Measurements from ENCODE around the gene SMIM9.

DNA sequence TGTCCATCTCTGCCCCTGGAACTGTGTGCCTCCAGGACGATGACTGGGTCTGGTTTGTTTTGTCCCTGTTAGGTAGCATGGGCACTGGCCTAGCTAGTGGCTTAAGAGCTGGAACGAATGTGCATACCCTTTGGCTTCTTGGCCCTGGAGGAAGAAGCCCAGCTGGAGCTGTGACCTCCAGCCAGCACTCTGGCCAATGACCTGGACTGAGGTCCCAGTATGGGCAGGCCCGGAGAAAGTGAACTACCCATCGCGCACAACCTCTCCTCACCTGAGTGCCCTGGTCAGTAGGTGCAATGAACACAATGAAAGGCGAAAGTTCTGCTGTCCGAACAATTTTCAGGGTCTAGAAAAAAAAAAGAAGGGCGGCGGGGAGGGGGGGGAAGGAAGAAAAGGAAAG, 53.5 kb downstream of the SMIM9 start:
- TF ChIP-seq, protein P1, sequence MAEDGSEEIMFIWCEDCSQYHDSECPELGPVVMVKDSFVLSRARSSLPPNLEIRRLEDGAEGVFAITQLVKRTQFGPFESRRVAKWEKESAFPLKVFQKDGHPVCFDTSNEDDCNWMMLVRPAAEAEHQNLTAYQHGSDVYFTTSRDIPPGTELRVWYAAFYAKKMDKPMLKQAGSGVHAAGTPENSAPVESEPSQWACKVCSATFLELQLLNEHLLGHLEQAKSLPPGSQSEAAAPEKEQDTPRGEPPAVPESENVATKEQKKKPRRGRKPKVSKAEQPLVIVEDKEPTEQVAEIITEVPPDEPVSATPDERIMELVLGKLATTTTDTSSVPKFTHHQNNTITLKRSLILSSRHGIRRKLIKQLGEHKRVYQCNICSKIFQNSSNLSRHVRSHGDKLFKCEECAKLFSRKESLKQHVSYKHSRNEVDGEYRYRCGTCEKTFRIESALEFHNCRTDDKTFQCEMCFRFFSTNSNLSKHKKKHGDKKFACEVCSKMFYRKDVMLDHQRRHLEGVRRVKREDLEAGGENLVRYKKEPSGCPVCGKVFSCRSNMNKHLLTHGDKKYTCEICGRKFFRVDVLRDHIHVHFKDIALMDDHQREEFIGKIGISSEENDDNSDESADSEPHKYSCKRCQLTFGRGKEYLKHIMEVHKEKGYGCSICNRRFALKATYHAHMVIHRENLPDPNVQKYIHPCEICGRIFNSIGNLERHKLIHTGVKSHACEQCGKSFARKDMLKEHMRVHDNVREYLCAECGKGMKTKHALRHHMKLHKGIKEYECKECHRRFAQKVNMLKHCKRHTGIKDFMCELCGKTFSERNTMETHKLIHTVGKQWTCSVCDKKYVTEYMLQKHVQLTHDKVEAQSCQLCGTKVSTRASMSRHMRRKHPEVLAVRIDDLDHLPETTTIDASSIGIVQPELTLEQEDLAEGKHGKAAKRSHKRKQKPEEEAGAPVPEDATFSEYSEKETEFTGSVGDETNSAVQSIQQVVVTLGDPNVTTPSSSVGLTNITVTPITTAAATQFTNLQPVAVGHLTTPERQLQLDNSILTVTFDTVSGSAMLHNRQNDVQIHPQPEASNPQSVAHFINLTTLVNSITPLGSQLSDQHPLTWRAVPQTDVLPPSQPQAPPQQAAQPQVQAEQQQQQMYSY (CRISPR knock-in tag; IDR thresholded peaks at IDR 0.05), result no peak
- TF ChIP-seq, protein P2, sequence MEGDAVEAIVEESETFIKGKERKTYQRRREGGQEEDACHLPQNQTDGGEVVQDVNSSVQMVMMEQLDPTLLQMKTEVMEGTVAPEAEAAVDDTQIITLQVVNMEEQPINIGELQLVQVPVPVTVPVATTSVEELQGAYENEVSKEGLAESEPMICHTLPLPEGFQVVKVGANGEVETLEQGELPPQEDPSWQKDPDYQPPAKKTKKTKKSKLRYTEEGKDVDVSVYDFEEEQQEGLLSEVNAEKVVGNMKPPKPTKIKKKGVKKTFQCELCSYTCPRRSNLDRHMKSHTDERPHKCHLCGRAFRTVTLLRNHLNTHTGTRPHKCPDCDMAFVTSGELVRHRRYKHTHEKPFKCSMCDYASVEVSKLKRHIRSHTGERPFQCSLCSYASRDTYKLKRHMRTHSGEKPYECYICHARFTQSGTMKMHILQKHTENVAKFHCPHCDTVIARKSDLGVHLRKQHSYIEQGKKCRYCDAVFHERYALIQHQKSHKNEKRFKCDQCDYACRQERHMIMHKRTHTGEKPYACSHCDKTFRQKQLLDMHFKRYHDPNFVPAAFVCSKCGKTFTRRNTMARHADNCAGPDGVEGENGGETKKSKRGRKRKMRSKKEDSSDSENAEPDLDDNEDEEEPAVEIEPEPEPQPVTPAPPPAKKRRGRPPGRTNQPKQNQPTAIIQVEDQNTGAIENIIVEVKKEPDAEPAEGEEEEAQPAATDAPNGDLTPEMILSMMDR (IDR thresholded peaks at IDR 0.05), result no peak
- TF ChIP-seq ZNF263 (CRISPR knock-in tag; IDR thresholded peaks at IDR 0.05; ENCODE audit: low read depth), result no peak
- no peak for TF ChIP-seq CBFB (CRISPR knock-in tag; IDR thresholded peaks at IDR 0.05; ENCODE audit: low read depth)
- TF ChIP-seq, protein P3, sequence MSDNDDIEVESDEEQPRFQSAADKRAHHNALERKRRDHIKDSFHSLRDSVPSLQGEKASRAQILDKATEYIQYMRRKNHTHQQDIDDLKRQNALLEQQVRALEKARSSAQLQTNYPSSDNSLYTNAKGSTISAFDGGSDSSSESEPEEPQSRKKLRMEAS (CRISPR knock-in tag; IDR thresholded peaks at IDR 0.05), result no peak
- no peak for TF ChIP-seq OVOL2 (CRISPR knock-in tag; IDR thresholded peaks at IDR 0.05; ENCODE audit: borderline replicate concordance)
- TF ChIP-seq, protein P4, sequence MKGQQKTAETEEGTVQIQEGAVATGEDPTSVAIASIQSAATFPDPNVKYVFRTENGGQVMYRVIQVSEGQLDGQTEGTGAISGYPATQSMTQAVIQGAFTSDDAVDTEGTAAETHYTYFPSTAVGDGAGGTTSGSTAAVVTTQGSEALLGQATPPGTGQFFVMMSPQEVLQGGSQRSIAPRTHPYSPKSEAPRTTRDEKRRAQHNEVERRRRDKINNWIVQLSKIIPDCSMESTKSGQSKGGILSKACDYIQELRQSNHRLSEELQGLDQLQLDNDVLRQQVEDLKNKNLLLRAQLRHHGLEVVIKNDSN (CRISPR knock-in tag; IDR thresholded peaks at IDR 0.05), result no peak
